Measurements from ENCODE around the gene BEND2.

The BEND2 gene

DNA sequence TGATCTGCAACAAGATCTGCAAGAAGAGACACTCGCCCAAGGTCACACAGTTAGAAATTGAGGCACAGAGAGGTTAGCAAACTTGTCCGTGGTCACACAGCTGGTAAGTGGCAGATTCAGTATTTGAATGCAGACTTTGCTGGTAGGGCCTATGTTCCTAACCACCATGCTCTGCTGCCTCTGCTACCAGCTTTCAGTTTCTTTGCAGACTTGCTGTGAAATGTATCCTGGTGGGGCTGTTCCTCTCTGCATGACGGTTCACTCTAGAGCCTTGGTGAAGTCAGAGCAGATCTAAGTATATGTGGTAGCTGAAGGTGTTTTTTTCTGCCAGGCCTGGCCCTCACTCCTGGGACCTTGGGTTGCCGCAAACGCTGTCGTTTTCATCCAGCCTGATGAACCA, 87.1 kb downstream of the BEND2 start:
- DNase-seq: no peak

DNA sequence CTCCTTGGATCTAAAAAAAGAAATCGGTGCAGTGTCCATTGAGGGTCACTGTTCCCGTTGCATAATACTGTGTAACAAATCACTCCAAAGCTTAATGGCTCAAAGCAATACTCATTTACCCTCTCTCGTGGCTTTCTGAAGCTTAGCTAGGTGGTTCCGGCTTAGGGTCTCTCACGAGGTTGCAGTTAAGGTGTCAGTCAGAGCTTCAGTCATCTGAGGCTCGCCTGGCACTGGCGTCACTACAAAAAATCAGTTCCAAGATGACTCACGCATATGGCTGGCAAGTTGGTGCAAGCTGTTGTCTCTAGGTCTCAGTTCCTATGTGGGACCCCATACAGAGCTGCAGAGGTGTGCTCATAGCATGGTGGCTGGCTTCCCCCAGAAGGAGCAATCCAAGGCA, 91.0 kb downstream of the BEND2 start:
- no peak for DNase-seq

DNA sequence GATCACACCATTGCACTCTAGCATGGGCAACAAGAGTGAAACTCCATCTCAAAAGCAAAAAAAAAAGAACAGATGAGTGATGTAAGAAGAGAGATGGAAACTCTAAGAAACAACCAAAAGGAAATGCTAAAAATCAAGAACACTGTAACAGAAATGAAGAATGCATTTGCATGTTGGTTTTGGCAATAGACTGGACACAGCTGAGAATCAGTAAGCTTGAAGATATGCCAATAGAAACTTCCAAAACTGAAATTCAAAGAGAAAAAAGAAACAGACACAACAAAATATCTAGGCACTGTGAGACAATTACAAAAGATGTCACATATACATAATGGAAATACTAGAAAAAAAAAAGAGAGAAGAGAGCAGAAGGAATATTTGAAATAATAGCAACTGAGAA, 93.7 kb downstream of the BEND2 start:
- no peak for DNase-seq

DNA sequence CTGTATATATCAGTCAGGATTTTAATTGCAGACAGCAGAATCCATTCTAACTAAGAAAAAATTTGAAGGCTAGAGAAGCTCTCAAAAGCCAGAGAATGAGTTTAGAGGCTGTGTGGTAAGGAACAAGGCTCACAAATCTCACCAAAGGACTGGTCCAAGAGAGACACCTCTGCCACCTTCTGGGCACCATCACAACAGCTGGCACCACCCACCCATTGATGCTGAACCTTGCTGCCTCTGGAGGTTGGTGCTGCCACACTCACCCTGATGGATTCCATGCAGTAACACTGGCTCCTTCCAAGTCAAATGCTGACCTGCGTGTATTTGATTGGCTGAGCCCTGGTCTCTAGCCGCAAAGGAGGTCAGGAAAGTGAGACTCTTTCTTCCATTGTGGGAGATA, 100.8 kb downstream of the BEND2 start:
- no peak for DNase-seq
